IMR-90 (cell line): Measurements from ENCODE around the gene HNRNPH1. TPM values are rescaled to one million over a fixed set of nuclear protein-coding genes. Genes with fewer than 3 reads are reported as not detected.
A peak's percentile ranks its signal among the peaks of the same experiment; 100 is the strongest.

ENCODE experiments used
- ATAC-seq: fragments of 200-7000 bp; cut with Tn5 transposase; 2 replicates; pipeline ENCODE4 v1.9.1; 2020; ENCODE audit warnings: low read depth, mild to moderate bottlenecking, moderate library complexity
- BruUV-seq: library from RNA; stranded (reverse); fragments of 400-500 nt; replicated peaks from 2 replicates; lab custom pipeline; 2021; lab: Mats Ljungman, UMichigan
- CTCF ChIA-PET: fragments of 300-600 bp; formaldehyde crosslinking; extraction: SDS; loops from one replicate; lab custom pipeline; 2021; ENCODE audit warnings: antibody characterized with exemption; lab: Yijun Ruan, JAX
- POLR2A ChIA-PET: fragments of 300-600 bp; sonication (Branson Sonifier 250); formaldehyde crosslinking; loops from one replicate; lab custom pipeline; 2022; ENCODE audit warnings: antibody characterized with exemption; ENCODE audit not compliant: unreplicated experiment; lab: Charles Lee
- DNase-seq: peaks from one replicate; pipeline ENCODE4 v3.0.0; 2013
- H2AFZ ChIP-seq: replicated peaks from 2 replicates; pipeline ENCODE3; 2013; ENCODE audit warnings: low read length, mild to moderate bottlenecking; ENCODE audit not compliant: poor library complexity
- H2AK5ac ChIP-seq: 2 replicates; pipeline ENCODE4 v1.6.1; 2013; ENCODE audit warnings: low read depth, low read length, inconsistent platforms
- H2AK9ac ChIP-seq: replicated peaks from 2 replicates; pipeline ENCODE3; 2013; ENCODE audit warnings: mild to moderate bottlenecking, low read depth, low read length, moderate library complexity; ENCODE audit not compliant: poor library complexity
- H2BK120ac ChIP-seq: 2 replicates; pipeline ENCODE4 v1.6.1; 2013; ENCODE audit warnings: low read depth, low read length, inconsistent platforms
- H2BK15ac ChIP-seq: 3 replicates; pipeline ENCODE4 v1.6.1; 2013; ENCODE audit warnings: low read depth, low read length, inconsistent platforms
- H2BK20ac ChIP-seq: 2 replicates; pipeline ENCODE4 v1.6.1; 2013; ENCODE audit warnings: low read depth, mild to moderate bottlenecking, inconsistent platforms, low read length, moderate library complexity
- H2BK5ac ChIP-seq: 2 replicates; pipeline ENCODE4 v1.6.1; 2013; ENCODE audit warnings: mild to moderate bottlenecking, low read depth, low read length, inconsistent platforms; ENCODE audit not compliant: poor library complexity, severe bottlenecking
- H3K14ac ChIP-seq: replicated peaks from 2 replicates; pipeline ENCODE4 v1.6.1; 2013; ENCODE audit warnings: low read depth, low read length, inconsistent platforms
- H3K18ac ChIP-seq: 2 replicates; pipeline ENCODE4 v1.6.1; 2013; ENCODE audit warnings: low read depth, low read length, control low read depth
- H3K23ac ChIP-seq: 2 replicates; pipeline ENCODE4 v1.6.1; 2013; ENCODE audit warnings: low read depth, low read length, inconsistent platforms
- H3K27ac ChIP-seq: 2 replicates; pipeline ENCODE4 v1.5.1; 2013; ENCODE audit warnings: mild to moderate bottlenecking, control low read depth, low read length; ENCODE audit not compliant: insufficient read depth
- H3K27me3 ChIP-seq: 2 replicates; pipeline ENCODE4 v1.6.1; 2013; ENCODE audit warnings: low read length; ENCODE audit not compliant: control insufficient read depth, insufficient read depth
- H3K36me3 ChIP-seq: 2 replicates; pipeline ENCODE4 v1.6.1; 2013; ENCODE audit warnings: low read length, mixed read lengths; ENCODE audit not compliant: control insufficient read depth, insufficient read depth
- H3K4ac ChIP-seq: 2 replicates; pipeline ENCODE4 v1.6.1; 2013; ENCODE audit warnings: low read depth, low read length, inconsistent platforms
- H3K4me1 ChIP-seq: 2 replicates; pipeline ENCODE4 v1.6.1; 2013; ENCODE audit warnings: low read length, mixed read lengths; ENCODE audit not compliant: control insufficient read depth, insufficient read depth
- H3K4me2 ChIP-seq: 2 replicates; pipeline ENCODE4 v1.6.1; 2013; ENCODE audit warnings: low read depth, mild to moderate bottlenecking, control low read depth, low read length, moderate library complexity
- H3K4me3 ChIP-seq: 2 replicates; pipeline ENCODE4 v1.5.1; 2013; ENCODE audit warnings: low read depth, mild to moderate bottlenecking, control low read depth, low read length, moderate library complexity; ENCODE audit not compliant: insufficient read depth
- H3K56ac ChIP-seq: 2 replicates; pipeline ENCODE4 v1.6.1; 2013; ENCODE audit warnings: low read length, inconsistent platforms; ENCODE audit not compliant: insufficient read depth; ENCODE audit errors: extremely low read depth
- H3K79me1 ChIP-seq, 2 experiments: 2 replicates each; pipeline ENCODE4 v1.6.1; 2013; ENCODE audit warnings: low read length in 2 of 2, inconsistent platforms in 1 of 2, low read depth in 1 of 2
- H3K9ac ChIP-seq: 2 replicates; pipeline ENCODE4 v1.6.1; 2013; ENCODE audit warnings: low read depth, low read length, control low read depth
- H3K9me1 ChIP-seq: 2 replicates; pipeline ENCODE4 v1.6.1; 2013; ENCODE audit warnings: low read length, inconsistent platforms; ENCODE audit not compliant: insufficient read depth
- H3K9me3 ChIP-seq: 2 replicates; pipeline ENCODE4 v1.6.1; 2013; ENCODE audit warnings: low read length; ENCODE audit not compliant: control insufficient read depth, insufficient read depth
- H4K20me1 ChIP-seq: 2 replicates; pipeline ENCODE4 v1.6.1; 2013; ENCODE audit warnings: low read length, inconsistent platforms; ENCODE audit not compliant: insufficient read depth
- H4K5ac ChIP-seq: 2 replicates; pipeline ENCODE4 v1.6.1; 2013; ENCODE audit warnings: mild to moderate bottlenecking, low read depth, low read length, control low read depth
- H4K8ac ChIP-seq, 2 experiments: 2 replicates each; pipeline ENCODE4 v1.6.1; 2013; ENCODE audit warnings: low read depth in 2 of 2, low read length in 2 of 2, control low read depth in 1 of 2, inconsistent platforms in 1 of 2
- H4K91ac ChIP-seq: 2 replicates; pipeline ENCODE4 v1.6.1; 2013; ENCODE audit warnings: low read depth, low read length, inconsistent platforms; ENCODE audit not compliant: insufficient read depth
- CEBPB ChIP-seq: IDR thresholded peaks from 2 replicates; pipeline ENCODE4 v1.6.1; 2012; ENCODE audit warnings: low read depth, low read length, improper control_type of control experiment
- CHD1 ChIP-seq: IDR thresholded peaks from 2 replicates; pipeline ENCODE4 v1.6.1; 2012; ENCODE audit warnings: low read depth, low read length, improper control_type of control experiment
- MXI1 ChIP-seq: IDR thresholded peaks from 2 replicates; pipeline ENCODE4 v1.6.1; 2012; ENCODE audit warnings: low read depth, mild to moderate bottlenecking, low read length, moderate library complexity, borderline replicate concordance
- NFE2L2 ChIP-seq: fragments of 150-350 bp; IDR thresholded peaks from 2 replicates; pipeline ENCODE4 v1.6.1; 2016; ENCODE audit warnings: low read depth, mild to moderate bottlenecking, low read length
- POLR2A ChIP-seq: IDR thresholded peaks from 2 replicates; pipeline ENCODE4 v1.6.1; 2012; ENCODE audit warnings: mild to moderate bottlenecking, low read depth, low read length
- RAD21 ChIP-seq: IDR thresholded peaks from 2 replicates; pipeline ENCODE4 v1.6.1; 2012; ENCODE audit warnings: low read length, improper control_type of control experiment
- RCOR1 ChIP-seq: IDR thresholded peaks from 2 replicates; pipeline ENCODE4 v1.6.1; 2012; ENCODE audit warnings: mild to moderate bottlenecking, low read length, improper control_type of control experiment; ENCODE audit not compliant: insufficient replicate concordance
- SMC3 ChIP-seq: fragments of 150-350 bp; IDR thresholded peaks from 2 replicates; pipeline ENCODE4 v1.6.1; 2016; ENCODE audit warnings: low read depth, mild to moderate bottlenecking, antibody characterized with exemption, low read length, moderate library complexity
- WGBS, 2 experiments: methylation state at CpG; one replicate each; pipeline versions ENCODE4 v1.1.5 to v1.1.7; 2013; ENCODE audit warnings: missing lambda C conversion rate in 2 of 2; ENCODE audit not compliant: insufficient read length in 1 of 2; ENCODE audit errors: extremely low coverage in 2 of 2; 5-methylcytosine and 5-hydroxymethylcytosine counted together
- dilution Hi-C: fragments of 300-500 bp; cut with HindIII; formaldehyde crosslinking; loops from one replicate; pipeline ENCODE4 v1.14.3; 2018; ENCODE audit warnings: low sequenced_read_pairs; ENCODE audit not compliant: unreplicated experiment
- in situ Hi-C: fragments of 300-500 bp; cut with MboI; formaldehyde crosslinking; loops from 3 replicates; pipeline ENCODE4 v1.14.3; 2019; ENCODE audit warnings: low sequenced_read_pairs, inconsistent platforms, mixed read lengths
- intact Hi-C: fragments of 100-400 bp; cut with micrococcal nuclease; formaldehyde crosslinking; loops from 2 replicates; pipeline ENCODE4 v1.10.0; 2022
- polyA plus RNA-seq, 3 experiments: library from polyadenylated mRNA; depleted of rRNA; stranded (reverse); fragments of >200 nt; gene quantifications; 2 replicates each; pipeline ENCODE4 v1.2.3, GENCODE V29; 2012; ENCODE audit warnings: low replicate concordance in 1 of 3
- total RNA-seq: library from RNA; depleted of rRNA; stranded (reverse); fragments of >200 nt; gene quantifications from 2 replicates; pipeline ENCODE4 v1.2.3, GENCODE V29; 2012

Gene HNRNPH1
- total and polyA plus RNA-seq, 2 of the 4 experiments (the other 2 are of a cell fraction): 288 to 300 TPM

DNA sequence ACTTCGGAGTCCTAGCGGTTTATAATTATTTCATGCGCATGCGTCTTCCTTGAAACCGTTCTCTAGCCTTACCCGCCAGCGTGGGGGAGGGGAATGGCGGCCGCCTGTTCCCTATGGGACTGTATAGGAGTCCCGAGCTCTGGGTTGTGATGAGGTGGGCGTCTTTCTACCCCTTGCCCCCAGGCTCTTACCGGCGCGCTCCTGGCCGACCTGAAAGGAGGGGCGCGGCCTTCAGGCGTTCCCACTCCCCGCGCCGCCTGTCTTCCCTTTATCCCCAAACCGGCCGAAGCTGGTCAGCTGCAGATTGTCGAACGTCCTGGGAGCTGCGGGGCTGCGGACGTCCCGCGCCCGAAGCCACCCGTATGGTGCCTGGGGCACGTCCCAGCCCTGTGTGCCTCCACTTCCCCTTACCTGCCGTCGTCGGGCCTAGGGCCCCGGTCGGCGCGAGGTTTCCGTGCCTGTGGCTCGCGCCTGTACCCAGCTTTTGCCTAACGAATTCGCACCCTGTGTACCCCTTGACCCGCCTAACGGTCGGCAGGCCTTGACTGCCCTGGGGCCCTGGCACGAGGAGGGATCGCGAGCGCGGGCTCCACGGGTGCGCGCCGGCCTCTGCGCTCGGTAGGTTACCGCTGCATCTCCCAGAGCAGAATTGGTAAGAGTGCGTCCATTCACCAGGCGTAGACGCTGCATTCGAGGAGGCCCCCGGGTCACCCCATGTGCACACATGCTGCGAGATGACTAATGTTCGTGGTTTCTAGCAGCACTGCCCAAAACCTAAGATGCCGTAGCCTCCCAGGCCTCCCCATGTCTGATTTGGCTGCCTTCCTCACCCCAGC, 653 bp upstream of the HNRNPH1 start (continued):
- TF ChIP-seq MXI1: peak; percentile 67; the same call in 1 of the 2 replicates
- no peak for TF ChIP-seq RCOR1
- no peak for TF ChIP-seq RAD21

DNA sequence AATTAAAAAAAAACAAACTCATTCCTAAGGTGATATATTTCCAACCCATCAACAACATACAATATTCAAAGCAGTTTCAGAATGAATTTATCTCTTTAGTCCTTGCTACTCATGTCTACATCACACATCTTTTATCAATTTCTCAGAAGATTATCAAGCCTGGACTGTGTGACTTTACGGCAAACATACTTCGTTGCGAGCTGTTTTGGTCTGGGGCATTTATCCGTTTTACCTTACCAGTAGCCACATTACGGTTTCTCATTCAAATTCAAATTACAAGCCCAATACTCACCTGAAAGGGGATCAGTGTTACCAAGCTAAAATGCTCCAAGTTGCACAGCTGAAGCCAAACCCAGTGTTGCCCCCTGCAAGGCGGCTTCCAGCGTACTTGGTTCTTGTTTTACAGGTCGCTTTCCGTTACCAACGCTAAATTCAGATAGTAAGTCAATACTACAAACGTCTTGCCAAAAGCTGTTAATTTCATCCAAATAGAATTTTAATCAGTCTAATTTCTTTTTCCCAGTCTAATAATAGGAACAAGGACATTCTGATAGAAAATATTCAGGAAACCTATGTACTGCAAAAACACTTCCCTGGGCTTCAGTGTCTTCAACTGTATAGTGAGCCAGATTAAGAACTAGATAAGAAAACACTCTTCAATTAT, 1.8 kb downstream of the HNRNPH1 start:
- POLR2A ChIA-PET: no interaction called here
- dilution Hi-C loops: no loop called here
- H3K4me1 ChIP-seq: peaks cover 12% of the 10 kb centered on the region

More for the DNA sequence above, 1.8 kb downstream of the HNRNPH1 start:
- Histone ChIP-seq H3K79me1 (peaks cover 8 to 34% of the 10 kb centered on the region in 2 experiments; a peak in 3 of 4 replicates), H3K4me3 (peak overlapping the region; percentile 69), H3K23ac (peak overlapping the region; percentile 81), H3K27me3 (no peaks in the 10 kb centered on the region), H3K36me3 (peaks cover 43% of the 10 kb centered on the region), H3K56ac (0 out of 2 replicates have a peak overlapping the region, but pooled peaks have one; percentile 8), H2AK9ac (no peak overlapping the region), H3K18ac (no peak overlapping the region), H4K8ac (no peak overlapping the region), H3K9me1 (peaks cover 10% of the 10 kb centered on the region; the same call in 1 of the 2 replicates), H3K9me3 (no peaks in the 10 kb centered on the region), H4K5ac (no peak overlapping the region), H2BK20ac (no peak overlapping the region), H2BK5ac (no peak overlapping the region), H4K91ac (no peak overlapping the region), H3K4ac (no peak overlapping the region), H2BK120ac (no peak overlapping the region), H3K9ac (peak overlapping the region; percentile 80), H3K4me2 (peak overlapping the region; percentile 98), H3K27ac (no peak overlapping the region), H2AK5ac (no peak overlapping the region), H2BK15ac (no peak overlapping the region), H3K14ac (peak overlapping the region; percentile 71), H4K20me1 (peaks cover 67% of the 10 kb centered on the region), H2AFZ (no peak overlapping the region)
- no peak for ATAC-seq
- no peak for DNase-seq
- BruUV-seq: TSS peak; percentile 33
- 2% methylated on average over 7 of the region's 11 CpGs; no CpG with 5 or more reads in 1 of the 2 experiments for WGBS, 2 experiments
- TF ChIP-seq SMC3 (no peak), CEBPB (no peak), RCOR1 (no peak), CHD1 (no peak), POLR2A (no peak), NFE2L2 (no peak)
- CTCF ChIA-PET: interaction anchor here (0.7 to 2.1 kb wide), 3 partner anchors 10 to 1227 kb away, joined by 3 to 7 read pairs (median 4); no protein-coding TSS in a partner anchor
- in situ Hi-C loops: no loop called here
- intact Hi-C loops: loop anchor here (5.0 kb wide), 2 partner anchors 76 to 201 kb away; partner anchors contain the start of genes CANX and SQSTM1
